Regular cardiac myocyte (primary cell): ENCODE measurements around the gene LRRC18. TPM values are rescaled to one million over a fixed set of nuclear protein-coding genes. Genes with fewer than 3 reads are reported as not detected.

Source experiments
- total RNA-seq: library from RNA; depleted of rRNA; stranded (reverse); fragments of >200 nt; gene quantifications from 2 replicates; pipeline ENCODE4 v1.2.3, GENCODE V29; 2014

The LRRC18 gene
- not detected in 2 replicates for total RNA-seq

DNA sequence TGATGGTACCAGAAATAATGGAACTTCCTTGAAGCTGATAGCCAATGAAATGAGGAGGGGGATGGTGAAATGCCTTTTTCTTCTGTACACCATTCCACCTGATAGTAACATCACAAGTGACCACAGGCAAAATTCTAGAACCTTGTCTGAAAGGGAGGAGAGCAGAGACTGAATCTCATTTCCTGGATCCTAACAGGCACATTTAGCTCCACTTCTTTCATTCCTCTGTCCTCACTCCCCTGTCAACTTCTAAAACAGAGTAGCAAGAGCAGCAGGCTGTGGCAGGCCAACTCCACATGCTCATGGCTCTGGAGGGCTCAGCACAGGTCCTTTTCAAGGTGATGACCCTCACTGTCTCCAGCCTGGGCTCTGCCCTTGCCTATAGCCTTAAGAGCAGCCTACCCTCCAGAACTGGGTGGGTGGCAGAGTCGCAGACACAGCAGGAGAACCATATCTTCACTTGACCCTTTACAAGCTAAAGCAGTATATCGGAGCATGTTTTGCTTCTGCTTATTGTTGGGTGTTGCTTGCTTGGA is at the start of gene LRRC18:
Gene LRRC18, minus strand, starts transcription at position 51 of the 536 bp plus-strand sequence. CDS start 25,685 bp downstream, outside the sequence.

Other genes starting within 250 kb of the LRRC18 start
- 0.77 and 4.5 TPM in 2 replicates for gene VSTM4, start 175.7 kb upstream of the LRRC18 start, total RNA-seq
- gene FAM170B, start 194.2 kb upstream of the LRRC18 start, total RNA-seq, result 0.28 TPM in 1 of 2 replicates, not detected in the other
- gene TMEM273, start 248.6 kb upstream of the LRRC18 start, total RNA-seq, result 0.58 and 4.2 TPM in 2 replicates